Left renal cortex interstitium (tissue), 4 donors: ENCODE measurements around the gene WDTC1. TPM values are rescaled to one million over a fixed set of nuclear protein-coding genes. Genes with fewer than 3 reads are reported as not detected.
A peak's percentile ranks its signal among the peaks of the same experiment; 100 is the strongest.
"Not testable (repeated sequence)": the region's sequence is repeated elsewhere in the genome, so short reads cannot be mapped to it uniquely, and the experiment has no call there.

Source experiments
- DNase-seq, 4 donors: peaks; one replicate each; pipeline ENCODE4 v3.0.0-alpha.2; 2013; ENCODE audit warnings: low read depth in 4 of 4, low spot score in 2 of 4, missing footprints in 1 of 4
- polyA plus RNA-seq, 4 donors: library from polyadenylated mRNA; unstranded; fragments of 120-200 nt; gene quantifications; one replicate each; pipeline ENCODE4 v1.2.1, GENCODE V29; 2013; ENCODE audit not compliant: insufficient read length in 4 of 4

WDTC1 gene
- polyA plus RNA-seq, 4 donors, result 38.5 to 56.0 (median 46.7) TPM

GRCh38 chr1:27243665-27244064, 9.2 kb downstream of the WDTC1 start:
- not testable (repeated sequence) for DNase-seq

DNA sequence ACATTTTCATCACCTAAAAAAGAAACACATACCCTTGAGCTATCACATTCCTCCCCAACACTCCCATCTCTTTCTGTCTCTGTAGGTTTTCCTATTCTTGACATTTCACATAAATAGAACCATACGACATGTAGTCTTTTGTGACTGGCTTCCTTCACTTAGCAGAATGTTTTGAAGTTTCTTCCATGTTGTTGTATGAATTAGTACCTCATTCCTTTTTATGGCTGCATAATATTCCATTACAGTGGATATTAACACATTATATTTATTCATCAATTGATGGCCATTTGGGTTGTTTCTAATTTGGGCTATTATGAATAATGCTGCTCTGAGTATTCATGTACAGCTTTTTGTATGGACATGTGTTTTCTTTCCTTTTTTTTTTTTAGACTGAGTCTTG, 11.8 kb downstream of the WDTC1 start:
- DNase-seq, result no peak

- no peak for DNase-seq
Measured at GRCh38 chr1:27253596-27253995, 19.2 kb downstream of the WDTC1 start.

DNA sequence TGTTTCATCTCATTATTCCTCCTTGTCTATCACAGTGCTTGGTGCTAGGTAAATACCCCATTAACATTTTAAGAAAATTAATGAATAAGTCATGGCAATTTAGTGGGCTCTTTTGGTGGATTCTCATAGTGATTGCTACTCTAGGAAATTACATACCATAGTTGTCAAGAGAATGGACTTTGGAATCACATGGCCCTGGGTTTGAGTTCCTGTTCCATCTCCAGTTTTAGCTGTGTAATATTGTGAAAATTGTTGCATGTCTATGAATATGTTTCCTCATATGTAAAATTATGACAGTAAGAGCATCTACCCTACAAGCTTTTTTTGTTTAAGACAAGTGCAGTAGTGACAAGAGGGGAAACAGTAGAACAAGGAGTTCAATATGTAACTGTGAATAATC, 20.7 kb downstream of the WDTC1 start:
- DNase-seq, result no peak

- DNase-seq, result no peak
Measured at GRCh38 chr1:27257155-27257554, 22.7 kb downstream of the WDTC1 start.

GRCh38 chr1:27258598-27258997, 24.2 kb downstream of the WDTC1 start:
- DNase-seq, result no peak

- no peak for DNase-seq
Measured at GRCh38 chr1:27267153-27267552, 32.7 kb downstream of the WDTC1 start.

- DNase-seq, result no peak
Measured at GRCh38 chr1:27269276-27269675, 34.8 kb downstream of the WDTC1 start.

DNA sequence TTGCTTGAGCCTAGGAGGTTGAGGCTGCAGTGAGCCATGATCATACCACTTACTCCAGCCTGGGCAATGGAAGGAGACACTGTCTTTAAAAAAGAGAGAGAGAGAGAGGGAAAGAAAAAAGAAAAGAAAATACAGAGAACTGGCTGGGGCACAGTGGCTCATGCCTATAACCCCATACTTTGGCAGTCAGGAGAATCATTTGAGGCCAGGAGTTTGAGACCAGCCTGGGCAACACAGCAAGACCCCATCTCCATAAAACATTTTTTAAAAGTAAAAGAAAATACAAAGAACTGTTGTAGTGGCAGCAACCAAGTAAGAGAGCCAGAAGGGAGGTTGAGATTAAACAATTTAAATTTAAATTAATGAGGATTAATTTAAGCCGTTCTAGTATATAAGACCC, 39.8 kb downstream of the WDTC1 start:
- DNase-seq, result no peak

GRCh38 chr1:27275696-27276095, 41.3 kb downstream of the WDTC1 start:
- no peak for DNase-seq

GRCh38 chr1:27284425-27285273, 50.2 kb downstream of the WDTC1 start:
- DNase-seq, result peak in 1 of 4 donors; percentile 69

DNA sequence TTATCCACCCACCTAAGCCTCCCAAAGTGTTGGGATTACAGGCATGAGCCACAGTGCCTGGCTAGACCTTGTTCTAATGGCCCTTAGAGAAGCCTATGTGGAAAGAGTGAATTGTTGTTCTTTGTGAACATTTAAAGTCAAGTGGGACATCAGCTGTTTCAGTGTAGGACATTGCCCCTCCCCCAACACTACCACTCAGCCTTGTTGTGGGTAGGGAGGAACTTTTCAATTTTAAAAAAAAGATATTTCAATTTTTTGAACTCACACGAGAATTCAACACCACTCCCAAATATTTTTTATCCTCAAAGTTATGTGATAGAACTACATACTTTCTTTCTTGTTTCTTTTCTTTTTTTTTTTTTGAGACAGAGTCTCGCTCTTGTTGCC, 50.8 kb downstream of the WDTC1 start:
- DNase-seq, result no peak

GRCh38 chr1:27285821-27286220, 51.4 kb downstream of the WDTC1 start:
- DNase-seq, result not testable (repeated sequence)

- DNase-seq, result not testable (repeated sequence)
Measured at GRCh38 chr1:27289125-27289524, 54.7 kb downstream of the WDTC1 start.

- DNase-seq, result no peak
Measured at GRCh38 chr1:27290581-27290980, 56.1 kb downstream of the WDTC1 start.

DNA sequence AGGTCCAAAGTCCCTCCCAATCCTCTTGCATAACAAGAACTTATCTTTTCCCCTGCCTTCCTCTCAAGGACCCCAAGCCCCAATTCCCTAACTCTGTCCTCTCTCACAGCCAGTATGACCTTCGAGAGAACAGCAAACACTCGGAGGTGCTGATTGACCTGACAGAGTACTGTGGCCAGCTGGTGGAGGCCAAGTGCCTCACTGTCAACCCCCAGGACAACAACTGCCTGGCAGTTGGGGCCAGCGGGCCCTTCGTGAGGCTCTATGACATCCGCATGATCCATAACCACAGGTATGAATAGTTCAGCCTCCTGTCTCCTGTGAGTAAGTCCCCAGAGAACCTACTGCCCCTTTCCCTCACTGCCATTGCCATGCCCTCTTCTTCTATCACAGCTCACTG, 57.7 kb downstream of the WDTC1 start:
- no peak for DNase-seq

DNA sequence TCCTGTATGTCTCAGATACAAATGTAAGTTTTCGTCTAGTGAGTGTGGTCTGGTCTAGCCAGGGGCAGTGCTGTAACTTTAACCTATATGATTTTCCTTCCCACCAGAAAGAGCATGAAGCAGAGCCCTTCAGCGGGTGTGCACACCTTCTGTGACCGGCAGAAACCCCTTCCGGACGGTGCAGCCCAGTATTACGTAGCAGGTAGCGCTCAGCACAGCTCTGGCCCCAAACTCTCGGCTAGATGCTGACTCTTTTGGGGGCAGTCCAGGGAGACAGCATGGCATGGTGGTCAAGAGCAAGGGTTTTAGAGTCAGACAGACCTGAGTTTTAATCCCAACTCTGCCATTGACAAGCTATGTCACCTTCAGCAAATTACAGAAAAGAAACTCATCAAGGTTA, 59.5 kb downstream of the WDTC1 start:
- no peak for DNase-seq

- no peak for DNase-seq
Measured at GRCh38 chr1:27296773-27297291, 62.4 kb downstream of the WDTC1 start.

GRCh38 chr1:27297903-27298302, 63.5 kb downstream of the WDTC1 start:
- no peak for DNase-seq

GRCh38 chr1:27298632-27299384, 64.4 kb downstream of the WDTC1 start:
- DNase-seq, result no peak

- no peak for DNase-seq
Measured at GRCh38 chr1:27299385-27300271, 65.2 kb downstream of the WDTC1 start.
